Trophoblast cell (in vitro differentiated cells and primary cell): ENCODE data around the gene PAQR3.
A peak's percentile ranks its signal among the peaks of the same experiment; 100 is the strongest.

Source experiments
- DNase-seq, 2 donors: peaks; one replicate each; pipeline ENCODE4 v3.0.0-alpha.2; 2016
- H2AFZ ChIP-seq: 2 replicates; pipeline ENCODE4 v1.6.1; 2013; ENCODE audit warnings: low read length, moderate library complexity, mild to moderate bottlenecking; ENCODE audit not compliant: insufficient read depth, poor library complexity
- H2AK5ac ChIP-seq: 2 replicates; pipeline ENCODE4 v1.6.1; 2013; ENCODE audit warnings: mild to moderate bottlenecking, low read length
- H2BK120ac ChIP-seq: 2 replicates; pipeline ENCODE4 v1.6.1; 2013; ENCODE audit warnings: low read length, mild to moderate bottlenecking, moderate library complexity; ENCODE audit not compliant: insufficient read depth, poor library complexity
- H2BK12ac ChIP-seq: 2 replicates; pipeline ENCODE4 v1.6.1; 2013; ENCODE audit warnings: mild to moderate bottlenecking, low read length, moderate library complexity
- H2BK5ac ChIP-seq: 2 replicates; pipeline ENCODE4 v1.6.1; 2013; ENCODE audit warnings: low read length, low read depth, moderate library complexity, mild to moderate bottlenecking; ENCODE audit not compliant: poor library complexity
- H3K14ac ChIP-seq: 2 replicates; pipeline ENCODE4 v1.6.1; 2013; ENCODE audit warnings: mild to moderate bottlenecking, low read length
- H3K18ac ChIP-seq: 2 replicates; pipeline ENCODE4 v1.6.1; 2013; ENCODE audit warnings: mild to moderate bottlenecking, low read length
- H3K23ac ChIP-seq: 2 replicates; pipeline ENCODE4 v1.6.1; 2013; ENCODE audit warnings: low read length
- H3K27ac ChIP-seq: 2 replicates; pipeline ENCODE4 v1.5.1; 2013; ENCODE audit warnings: low read depth, mild to moderate bottlenecking, inconsistent platforms, low read length, moderate library complexity
- H3K27me3 ChIP-seq: 2 replicates; pipeline ENCODE4 v1.6.1; 2013; ENCODE audit warnings: inconsistent platforms, mild to moderate bottlenecking, low read length, moderate library complexity; ENCODE audit not compliant: insufficient read depth
- H3K36me3 ChIP-seq, 2 experiments: 1 replicate in 1 of 2; 2 replicates in 1 of 2; pipeline ENCODE4 v1.6.1; 2013; ENCODE audit warnings: low read length in 2 of 2, mild to moderate bottlenecking in 2 of 2, moderate library complexity in 1 of 2; ENCODE audit not compliant: insufficient read depth in 2 of 2, control insufficient read depth in 1 of 2
- H3K4ac ChIP-seq: 2 replicates; pipeline ENCODE4 v1.6.1; 2013; ENCODE audit warnings: low read depth, mild to moderate bottlenecking, low read length, moderate library complexity
- H3K4me1 ChIP-seq, 2 experiments: 1 replicate in 1 of 2; 2 replicates in 1 of 2; pipeline ENCODE4 v1.6.1; 2013; ENCODE audit warnings: low read length in 2 of 2, mild to moderate bottlenecking in 2 of 2, moderate library complexity in 1 of 2; ENCODE audit not compliant: insufficient read depth in 2 of 2, control insufficient read depth in 1 of 2
- H3K4me2 ChIP-seq: 2 replicates; pipeline ENCODE4 v1.6.1; 2013; ENCODE audit warnings: inconsistent platforms, mild to moderate bottlenecking, low read length, moderate library complexity
- H3K4me3 ChIP-seq: 2 replicates; pipeline ENCODE4 v1.5.1; 2013; ENCODE audit warnings: mild to moderate bottlenecking, low read depth, low read length, inconsistent platforms
- H3K79me1 ChIP-seq: one replicate; pipeline ENCODE4 v1.6.1; 2013; ENCODE audit warnings: low read length
- H3K79me2 ChIP-seq: 2 replicates; pipeline ENCODE4 v1.6.1; 2013; ENCODE audit warnings: low read length, mild to moderate bottlenecking; ENCODE audit not compliant: control insufficient read depth, insufficient read depth, poor library complexity
- H3K9ac ChIP-seq: 2 replicates; pipeline ENCODE4 v1.6.1; 2013; ENCODE audit warnings: mild to moderate bottlenecking, low read length
- H3K9me3 ChIP-seq: 2 replicates; pipeline ENCODE4 v1.6.1; 2013; ENCODE audit warnings: low read depth, mild to moderate bottlenecking, control low read depth, inconsistent platforms, low read length; ENCODE audit not compliant: insufficient read depth
- H4K12ac ChIP-seq: 2 replicates; pipeline ENCODE4 v1.6.1; 2013; ENCODE audit warnings: low read depth, mild to moderate bottlenecking, low read length, moderate library complexity
- H4K8ac ChIP-seq: 2 replicates; pipeline ENCODE4 v1.6.1; 2013; ENCODE audit warnings: low read depth, mild to moderate bottlenecking, low read length, moderate library complexity
- H4K91ac ChIP-seq: one replicate; pipeline ENCODE4 v1.6.1; 2013; ENCODE audit warnings: low read depth, mild to moderate bottlenecking, low read length, moderate library complexity
- WGBS: extraction: QIAGEN DNeasy Blood & Tissue Kit; methylation state at CpG from one replicate; pipeline ENCODE4 v1.1.7; 2013; ENCODE audit warnings: missing lambda C conversion rate; ENCODE audit not compliant: insufficient read length, insufficient coverage; ENCODE audit errors: extremely low coverage; 5-methylcytosine and 5-hydroxymethylcytosine counted together

Gene PAQR3

DNA sequence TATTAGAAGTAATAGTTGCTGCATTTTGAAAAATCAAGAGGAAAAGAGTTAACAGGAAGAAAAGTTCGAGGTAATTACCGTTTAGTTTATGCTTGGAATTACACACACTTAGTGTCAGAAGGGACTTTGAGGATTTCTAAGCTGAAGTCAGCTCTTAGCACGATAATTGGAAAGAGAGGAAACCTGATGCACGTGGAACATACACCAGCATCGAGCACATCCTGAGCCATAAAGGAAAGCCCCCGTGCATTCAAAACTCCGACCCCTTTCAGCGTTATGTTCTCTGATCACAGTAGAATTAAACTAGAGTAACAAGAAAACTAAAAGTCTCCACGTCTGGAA, 400 bp upstream of the PAQR3 start:
- no peak overlapping the region for H2BK12ac ChIP-seq
- H3K4me2 ChIP-seq: peak overlapping the region; percentile 80
- H3K27ac ChIP-seq: no peak overlapping the region
- no peak overlapping the region for H2BK5ac ChIP-seq
- H3K9me3 ChIP-seq: no peaks in the 10 kb centered on the region
- peaks cover 5% of the 10 kb centered on the region for H3K79me2 ChIP-seq
- peaks cover 5% of the 10 kb centered on the region for H3K79me1 ChIP-seq
- H3K36me3 ChIP-seq: no peaks in the 10 kb centered on the region
- H4K12ac ChIP-seq: no peak overlapping the region
- peak overlapping the region; percentile 48 for H4K8ac ChIP-seq
- H3K18ac ChIP-seq: no peak overlapping the region
- H2AFZ ChIP-seq: peak overlapping the region; percentile 57
- H3K14ac ChIP-seq: no peak overlapping the region
- no peak overlapping the region for H3K4ac ChIP-seq
- no CpG with 5 or more reads among the region's 9 CpGs for WGBS
- no peak overlapping the region for H3K4me3 ChIP-seq
- no peak overlapping the region for H3K9ac ChIP-seq
- DNase-seq: no peak
- H3K23ac ChIP-seq: no peak overlapping the region
- no peak overlapping the region for H2BK120ac ChIP-seq
- H3K4me1 ChIP-seq: peaks cover 4 to 9% of the 10 kb centered on the region in 2 experiments
- H3K27me3 ChIP-seq: no peaks in the 10 kb centered on the region
- H4K91ac ChIP-seq: no peak overlapping the region
- no peak overlapping the region for H2AK5ac ChIP-seq

DNA sequence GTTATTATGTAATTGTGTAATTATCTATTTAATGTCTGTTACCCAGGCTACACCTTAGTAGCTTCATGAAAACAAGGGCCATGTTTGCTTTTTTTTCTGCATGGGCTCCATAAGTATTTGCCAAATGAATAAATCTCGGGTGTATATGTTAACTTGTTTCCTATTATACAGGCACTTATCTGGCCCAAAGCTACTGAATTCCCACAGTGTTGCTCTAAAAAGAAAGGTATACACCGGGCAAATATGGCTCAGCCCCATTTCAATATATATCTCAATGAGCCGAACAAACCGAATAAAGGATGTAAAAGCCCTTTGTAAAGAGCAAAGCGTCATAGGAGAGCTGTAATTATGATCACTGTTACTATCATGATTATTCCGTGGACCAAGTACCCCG, 767 bp downstream of the PAQR3 start:
- peak overlapping the region; percentile 91 for H3K4me3 ChIP-seq
- H3K79me2 ChIP-seq: peaks cover 5% of the 10 kb centered on the region
- H3K9ac ChIP-seq: peak overlapping the region; percentile 91
- H4K91ac ChIP-seq: no peak overlapping the region
- peak overlapping the region; percentile 85 for H2AFZ ChIP-seq
- H4K12ac ChIP-seq: no peak overlapping the region
- no CpG with 5 or more reads among the region's 7 CpGs for WGBS
- H3K9me3 ChIP-seq: no peaks in the 10 kb centered on the region
- H3K23ac ChIP-seq: no peak overlapping the region
- no peak overlapping the region for H3K27ac ChIP-seq
- H2AK5ac ChIP-seq: no peak overlapping the region
- no peak overlapping the region for H3K18ac ChIP-seq
- DNase-seq: peak in 1 of 2 donors; percentile 4
- H4K8ac ChIP-seq: peak overlapping the region; percentile 90
- H3K27me3 ChIP-seq: no peaks in the 10 kb centered on the region
- H3K4me1 ChIP-seq: peaks cover 4 to 9% of the 10 kb centered on the region in 2 experiments
- no peak overlapping the region for H2BK12ac ChIP-seq
- no peak overlapping the region for H2BK120ac ChIP-seq
- H3K79me1 ChIP-seq: peaks cover 5% of the 10 kb centered on the region
- peak overlapping the region; percentile 26 for H3K4ac ChIP-seq
- no peak overlapping the region for H3K14ac ChIP-seq
- no peaks in the 10 kb centered on the region for H3K36me3 ChIP-seq
- H2BK5ac ChIP-seq: no peak overlapping the region
- peak overlapping the region; percentile 80 for H3K4me2 ChIP-seq

DNA sequence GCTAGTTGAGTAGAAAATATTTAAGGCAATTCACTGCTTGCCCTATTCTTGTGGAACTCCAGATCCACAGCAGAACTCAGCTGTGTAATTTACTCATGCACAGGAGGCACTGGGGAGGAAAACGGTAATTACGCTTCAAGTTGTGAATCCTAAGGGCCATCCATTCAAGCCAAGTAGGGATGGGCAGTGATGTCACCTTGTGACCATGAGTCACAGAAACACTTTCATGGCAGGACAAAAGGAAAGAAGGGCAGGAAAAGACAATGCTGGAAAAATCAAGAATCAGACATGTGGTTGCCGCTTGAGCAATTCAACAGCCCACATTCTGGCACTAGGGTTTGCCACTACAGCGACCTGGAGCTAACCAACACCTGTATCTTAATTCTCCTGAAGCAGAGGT, 1.4 kb downstream of the PAQR3 start:
- Histone ChIP-seq H4K12ac (no peak overlapping the region), H2BK12ac (no peak overlapping the region), H3K18ac (no peak overlapping the region), H3K4me1 (peaks cover 4 to 9% of the 10 kb centered on the region in 2 experiments), H3K9ac (no peak overlapping the region), H3K36me3 (no peaks in the 10 kb centered on the region), H2AFZ (no peak overlapping the region), H2BK120ac (no peak overlapping the region), H2AK5ac (no peak overlapping the region), H3K27me3 (no peaks in the 10 kb centered on the region), H4K91ac (no peak overlapping the region), H2BK5ac (no peak overlapping the region), H3K79me1 (peaks cover 5% of the 10 kb centered on the region), H3K27ac (no peak overlapping the region), H4K8ac (no peak overlapping the region), H3K14ac (no peak overlapping the region), H3K4me3 (no peak overlapping the region), H3K23ac (no peak overlapping the region), H3K9me3 (no peaks in the 10 kb centered on the region), H3K79me2 (peaks cover 5% of the 10 kb centered on the region), H3K4ac (no peak overlapping the region), H3K4me2 (no peak overlapping the region)
- DNase-seq: peak; percentile 44 to 61
- no CpG with 5 or more reads among the region's 4 CpGs for WGBS

DNA sequence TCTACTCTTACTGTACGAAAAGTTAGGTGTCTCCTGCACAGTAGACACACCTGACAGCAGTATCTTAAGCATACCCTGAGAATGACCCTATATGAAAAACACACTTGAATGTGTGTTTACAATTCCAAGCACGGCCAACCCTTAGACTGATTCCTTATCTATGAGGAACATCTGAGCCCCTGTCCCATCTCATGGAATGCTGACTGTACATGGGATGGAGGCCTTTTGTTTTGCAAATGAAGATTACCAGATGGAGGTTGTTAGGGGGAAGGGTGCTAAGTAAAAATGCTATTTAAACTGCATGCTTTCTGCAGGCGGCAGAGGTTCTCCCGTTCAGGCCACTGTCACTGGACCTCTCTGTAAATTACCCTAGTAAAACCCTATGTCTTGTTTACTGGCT, 2.2 kb downstream of the PAQR3 start:
- H4K12ac ChIP-seq: no peak overlapping the region
- H4K91ac ChIP-seq: no peak overlapping the region
- peaks cover 5% of the 10 kb centered on the region for H3K79me1 ChIP-seq
- no peaks in the 10 kb centered on the region for H3K9me3 ChIP-seq
- no peak overlapping the region for H2AFZ ChIP-seq
- no peak overlapping the region for H3K18ac ChIP-seq
- WGBS: no CpG with 5 or more reads among the region's 4 CpGs
- no peak overlapping the region for H3K4me3 ChIP-seq
- no peak overlapping the region for H3K23ac ChIP-seq
- no peak overlapping the region for H3K4ac ChIP-seq
- no peak overlapping the region for H3K14ac ChIP-seq
- no peak overlapping the region for H2BK120ac ChIP-seq
- no peak overlapping the region for H4K8ac ChIP-seq
- H3K79me2 ChIP-seq: peaks cover 5% of the 10 kb centered on the region
- no peak overlapping the region for H2BK5ac ChIP-seq
- H3K4me2 ChIP-seq: no peak overlapping the region
- no peaks in the 10 kb centered on the region for H3K36me3 ChIP-seq
- H2BK12ac ChIP-seq: no peak overlapping the region
- peak in 1 of 2 donors; percentile 29 for DNase-seq
- H3K27ac ChIP-seq: peak overlapping the region; percentile 4
- H2AK5ac ChIP-seq: no peak overlapping the region
- peaks cover 4 to 9% of the 10 kb centered on the region in 2 experiments for H3K4me1 ChIP-seq
- H3K9ac ChIP-seq: no peak overlapping the region
- no peaks in the 10 kb centered on the region for H3K27me3 ChIP-seq
